Neural cell (in vitro differentiated cells): ENCODE measurements around the gene CLK4. TPM values are rescaled to one million over a fixed set of nuclear protein-coding genes. Genes with fewer than 3 reads are reported as not detected.

ENCODE experiments used
- H2AFZ ChIP-seq: fragments of 200-600, 300-800 bp; sonication (generic), shearing (Covaris generic); 2 replicates; pipeline ENCODE4 v1.6.0; 2014; ENCODE audit warnings: low read depth, mild to moderate bottlenecking, antibody characterized with exemption, low read length, moderate library complexity
- H3F3A ChIP-seq: fragments of 200-600 bp; shearing (Covaris generic); 2 replicates; pipeline ENCODE4 v1.6.1; 2016; ENCODE audit warnings: mild to moderate bottlenecking, moderate library complexity, mixed read lengths, antibody characterized with exemption, low read length; ENCODE audit not compliant: insufficient read depth, poor library complexity, severe bottlenecking
- H3K27ac ChIP-seq: fragments of 200-600, 300-800 bp; sonication (generic), shearing (Covaris generic); 2 replicates; pipeline ENCODE4 v1.5.1; 2014; ENCODE audit warnings: mild to moderate bottlenecking, low read length, moderate library complexity
- H3K27me3 ChIP-seq: fragments of 300-800, 200-600 bp; sonication (generic), shearing (Covaris generic); 2 replicates; pipeline ENCODE4 v1.6.0; 2014; ENCODE audit warnings: mild to moderate bottlenecking, low read depth, low read length, moderate library complexity; ENCODE audit not compliant: insufficient read depth
- H3K36me3 ChIP-seq: fragments of 300-800, 200-600 bp; sonication (generic), shearing (Covaris generic); 2 replicates; pipeline ENCODE4 v1.5.1; 2014; ENCODE audit warnings: mild to moderate bottlenecking, antibody characterized with exemption, low read length, moderate library complexity; ENCODE audit not compliant: insufficient read depth
- H3K4me2 ChIP-seq: fragments of 300-800, 200-600 bp; sonication (generic), shearing (Covaris generic); 2 replicates; pipeline ENCODE4 v1.6.0; 2014; ENCODE audit warnings: mild to moderate bottlenecking, low read length
- H3K4me3 ChIP-seq: fragments of 300-800, 200-600 bp; sonication (generic), shearing (Covaris generic); 2 replicates; pipeline ENCODE4 v1.5.1; 2014; ENCODE audit warnings: mild to moderate bottlenecking, low read length, moderate library complexity
- H3K79me2 ChIP-seq: fragments of 200-600 bp; shearing (Covaris generic); replicated peaks from 2 replicates; pipeline ENCODE4 v1.6.0; 2014; ENCODE audit warnings: mild to moderate bottlenecking, low read length, moderate library complexity; ENCODE audit not compliant: insufficient read depth
- H3K9ac ChIP-seq: fragments of 300-800, 200-600 bp; sonication (generic), shearing (Covaris generic); 2 replicates; pipeline ENCODE4 v1.6.1; 2016; ENCODE audit warnings: mild to moderate bottlenecking, low read length, mixed read lengths
- H3K9me2 ChIP-seq: fragments of 200-600 bp; shearing (Covaris generic); 2 replicates; pipeline ENCODE4 v1.6.1; 2016; ENCODE audit warnings: mild to moderate bottlenecking, low read length, mixed read lengths; ENCODE audit not compliant: insufficient read depth
- H3K9me3 ChIP-seq: fragments of 200-600, 300-800 bp; sonication (generic), shearing (Covaris generic); 2 replicates; pipeline ENCODE4 v1.6.1; 2016; ENCODE audit warnings: mild to moderate bottlenecking, mixed run types, low read length, moderate library complexity, mixed read lengths
- H4K20me1 ChIP-seq: fragments of 200-600 bp; shearing (Covaris generic); 2 replicates; pipeline ENCODE4 v1.6.1; 2016; ENCODE audit warnings: mild to moderate bottlenecking, mixed run types; ENCODE audit not compliant: insufficient read depth
- CTCF ChIP-seq: fragments of 450-650 bp; IDR thresholded peaks from 2 replicates; pipeline ENCODE4 v1.5.1; 2014; ENCODE audit warnings: antibody characterized with exemption, mild to moderate bottlenecking, moderate library complexity; ENCODE audit not compliant: poor library complexity, severe bottlenecking
- EP300 ChIP-seq: fragments of 450-650 bp; conservative IDR thresholded peaks from 2 replicates; pipeline ENCODE4 v1.6.1; 2014; ENCODE audit warnings: antibody characterized with exemption, mild to moderate bottlenecking, moderate library complexity; ENCODE audit not compliant: poor library complexity, severe bottlenecking
- EZH2 ChIP-seq: fragments of 200-600, 300-800 bp; shearing (Covaris generic), sonication (generic); IDR thresholded peaks from 2 replicates; pipeline ENCODE4 v1.6.1; 2014; ENCODE audit warnings: antibody characterized with exemption, low read length, borderline replicate concordance, mild to moderate bottlenecking; ENCODE audit not compliant: insufficient read depth, poor library complexity, severe bottlenecking
- MXI1 ChIP-seq: fragments of 450-650 bp; conservative IDR thresholded peaks from 2 replicates; pipeline ENCODE4 v1.6.1; 2014; ENCODE audit warnings: antibody characterized with exemption, mild to moderate bottlenecking; ENCODE audit not compliant: poor library complexity, severe bottlenecking
- POLR2AphosphoS5 ChIP-seq: IDR thresholded peaks from 2 replicates; pipeline ENCODE4 v1.6.1; 2012
- RAD21 ChIP-seq: fragments of 450-650 bp; conservative IDR thresholded peaks from 2 replicates; pipeline ENCODE4 v1.6.1; 2014; ENCODE audit warnings: antibody characterized with exemption, mild to moderate bottlenecking, moderate library complexity
- SMC3 ChIP-seq: fragments of 450-650 bp; conservative IDR thresholded peaks from 2 replicates; pipeline ENCODE4 v1.6.1; 2014; ENCODE audit warnings: antibody characterized with exemption, mild to moderate bottlenecking, moderate library complexity; ENCODE audit not compliant: poor library complexity
- TAF1 ChIP-seq: IDR thresholded peaks from 2 replicates; pipeline ENCODE4 v1.6.1; 2012; ENCODE audit warnings: low read depth
- polyA plus RNA-seq: library from polyadenylated mRNA; depleted of rRNA; stranded (reverse); fragments of >200 nt; gene quantifications from 2 replicates; pipeline ENCODE4 v1.2.3, GENCODE V29; 2014
- TF ChIP-seq, protein P1 (sequence below): IDR thresholded peaks from 2 replicates; pipeline ENCODE4 v1.6.1; 2012; ENCODE audit warnings: borderline replicate concordance

Gene CLK4
- polyA plus RNA-seq, 1 donor from 2014 or later: 115 TPM

GRCh38 chr5:178651046-178651810 is 24.4 kb upstream of the CLK4 start:
- no peaks in the 10 kb centered on the region for H3K27me3 ChIP-seq
- TF ChIP-seq EZH2 (no peak), MXI1 (no peak), TAF1 (no peak), CTCF (no peak), POLR2AphosphoS5 (no peak), RAD21 (no peak), EP300 (no peak), SMC3 (no peak)
- TF ChIP-seq, protein P1, sequence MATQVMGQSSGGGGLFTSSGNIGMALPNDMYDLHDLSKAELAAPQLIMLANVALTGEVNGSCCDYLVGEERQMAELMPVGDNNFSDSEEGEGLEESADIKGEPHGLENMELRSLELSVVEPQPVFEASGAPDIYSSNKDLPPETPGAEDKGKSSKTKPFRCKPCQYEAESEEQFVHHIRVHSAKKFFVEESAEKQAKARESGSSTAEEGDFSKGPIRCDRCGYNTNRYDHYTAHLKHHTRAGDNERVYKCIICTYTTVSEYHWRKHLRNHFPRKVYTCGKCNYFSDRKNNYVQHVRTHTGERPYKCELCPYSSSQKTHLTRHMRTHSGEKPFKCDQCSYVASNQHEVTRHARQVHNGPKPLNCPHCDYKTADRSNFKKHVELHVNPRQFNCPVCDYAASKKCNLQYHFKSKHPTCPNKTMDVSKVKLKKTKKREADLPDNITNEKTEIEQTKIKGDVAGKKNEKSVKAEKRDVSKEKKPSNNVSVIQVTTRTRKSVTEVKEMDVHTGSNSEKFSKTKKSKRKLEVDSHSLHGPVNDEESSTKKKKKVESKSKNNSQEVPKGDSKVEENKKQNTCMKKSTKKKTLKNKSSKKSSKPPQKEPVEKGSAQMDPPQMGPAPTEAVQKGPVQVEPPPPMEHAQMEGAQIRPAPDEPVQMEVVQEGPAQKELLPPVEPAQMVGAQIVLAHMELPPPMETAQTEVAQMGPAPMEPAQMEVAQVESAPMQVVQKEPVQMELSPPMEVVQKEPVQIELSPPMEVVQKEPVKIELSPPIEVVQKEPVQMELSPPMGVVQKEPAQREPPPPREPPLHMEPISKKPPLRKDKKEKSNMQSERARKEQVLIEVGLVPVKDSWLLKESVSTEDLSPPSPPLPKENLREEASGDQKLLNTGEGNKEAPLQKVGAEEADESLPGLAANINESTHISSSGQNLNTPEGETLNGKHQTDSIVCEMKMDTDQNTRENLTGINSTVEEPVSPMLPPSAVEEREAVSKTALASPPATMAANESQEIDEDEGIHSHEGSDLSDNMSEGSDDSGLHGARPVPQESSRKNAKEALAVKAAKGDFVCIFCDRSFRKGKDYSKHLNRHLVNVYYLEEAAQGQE: no peak
- no peak overlapping the region for H3K4me3 ChIP-seq
- no peak overlapping the region for H3K27ac ChIP-seq
- H4K20me1 ChIP-seq: no peaks in the 10 kb centered on the region
- no peak overlapping the region for H2AFZ ChIP-seq
- no peak overlapping the region for H3K4me2 ChIP-seq
- no peak overlapping the region for H3K9ac ChIP-seq
- H3K9me2 ChIP-seq: no peaks in the 10 kb centered on the region
- H3K36me3 ChIP-seq: no peaks in the 10 kb centered on the region
- no peaks in the 10 kb centered on the region for H3F3A ChIP-seq
- H3K79me2 ChIP-seq: no peaks in the 10 kb centered on the region
- no peaks in the 10 kb centered on the region for H3K9me3 ChIP-seq

DNA sequence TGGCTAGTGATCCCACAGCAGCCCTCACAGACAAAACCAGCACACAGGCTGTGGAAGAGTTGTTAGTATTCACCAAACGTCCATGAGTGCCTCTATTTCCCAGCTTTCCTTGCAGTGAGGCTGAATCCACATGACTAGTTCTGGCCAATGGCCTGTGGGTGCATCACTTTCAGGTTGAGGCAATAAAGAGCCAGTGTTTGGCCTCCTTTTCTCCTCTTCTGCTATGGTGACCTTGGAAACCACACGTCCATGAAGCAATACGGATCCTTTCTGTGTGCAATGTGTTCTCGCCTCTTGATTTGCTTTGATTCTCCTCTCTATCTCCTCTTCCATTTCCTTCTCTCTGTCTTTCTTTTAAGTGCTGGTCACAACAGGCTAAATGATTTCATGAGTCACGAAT is 23.4 kb upstream of the CLK4 start:
- Histone ChIP-seq H4K20me1 (no peaks in the 10 kb centered on the region), H3K9me3 (no peaks in the 10 kb centered on the region)
- TF ChIP-seq TAF1 (no peak), MXI1 (no peak), CTCF (no peak), EZH2 (no peak), SMC3 (no peak), RAD21 (no peak), POLR2AphosphoS5 (no peak), EP300 (no peak)
- TF ChIP-seq, protein P1: no peak

More for the DNA sequence above, 23.4 kb upstream of the CLK4 start:
- no peak overlapping the region for H3K4me3 ChIP-seq
- H3K27me3 ChIP-seq: no peaks in the 10 kb centered on the region
- no peaks in the 10 kb centered on the region for H3K79me2 ChIP-seq
- no peak overlapping the region for H3K4me2 ChIP-seq
- H3K36me3 ChIP-seq: no peaks in the 10 kb centered on the region
- no peak overlapping the region for H3K9ac ChIP-seq
- no peaks in the 10 kb centered on the region for H3K9me2 ChIP-seq
- H3F3A ChIP-seq: no peaks in the 10 kb centered on the region
- no peak overlapping the region for H3K27ac ChIP-seq
- H2AFZ ChIP-seq: no peak overlapping the region
